HL-60 (cell line): ENCODE data around the gene ESPL1.

Experiments used
- REST ChIP-seq: IDR thresholded peaks from 2 replicates; pipeline ENCODE4 v1.6.1; 2012; ENCODE audit warnings: low read depth; ENCODE audit not compliant: insufficient replicate concordance
- TF ChIP-seq, protein P1 (sequence below): IDR thresholded peaks from one replicate; pipeline ENCODE4 v1.5.1; 2011; ENCODE audit warnings: low read length, control low read depth, inconsistent platforms; ENCODE audit not compliant: insufficient read depth

DNA sequence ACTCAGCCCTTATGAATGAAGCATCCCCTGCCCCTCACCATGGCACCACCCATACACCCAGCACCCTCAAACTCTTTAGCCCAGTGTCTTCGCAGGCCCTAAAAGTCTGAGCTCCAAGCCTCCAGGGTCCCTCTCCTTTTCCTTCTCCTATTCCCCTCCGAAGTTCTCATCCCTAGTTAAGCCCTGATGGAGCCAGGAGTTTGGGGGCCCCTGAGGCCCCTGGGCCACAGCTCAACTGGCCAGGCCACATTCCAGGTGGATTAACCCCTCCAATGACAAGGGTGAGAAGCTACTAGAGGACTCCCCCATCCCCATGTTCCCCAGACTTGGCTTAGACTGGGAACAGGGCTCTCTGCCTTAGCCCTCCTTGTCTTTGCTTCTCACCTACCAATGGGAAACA is 38.6 kb upstream of the ESPL1 start:
- TF ChIP-seq, protein P1, sequence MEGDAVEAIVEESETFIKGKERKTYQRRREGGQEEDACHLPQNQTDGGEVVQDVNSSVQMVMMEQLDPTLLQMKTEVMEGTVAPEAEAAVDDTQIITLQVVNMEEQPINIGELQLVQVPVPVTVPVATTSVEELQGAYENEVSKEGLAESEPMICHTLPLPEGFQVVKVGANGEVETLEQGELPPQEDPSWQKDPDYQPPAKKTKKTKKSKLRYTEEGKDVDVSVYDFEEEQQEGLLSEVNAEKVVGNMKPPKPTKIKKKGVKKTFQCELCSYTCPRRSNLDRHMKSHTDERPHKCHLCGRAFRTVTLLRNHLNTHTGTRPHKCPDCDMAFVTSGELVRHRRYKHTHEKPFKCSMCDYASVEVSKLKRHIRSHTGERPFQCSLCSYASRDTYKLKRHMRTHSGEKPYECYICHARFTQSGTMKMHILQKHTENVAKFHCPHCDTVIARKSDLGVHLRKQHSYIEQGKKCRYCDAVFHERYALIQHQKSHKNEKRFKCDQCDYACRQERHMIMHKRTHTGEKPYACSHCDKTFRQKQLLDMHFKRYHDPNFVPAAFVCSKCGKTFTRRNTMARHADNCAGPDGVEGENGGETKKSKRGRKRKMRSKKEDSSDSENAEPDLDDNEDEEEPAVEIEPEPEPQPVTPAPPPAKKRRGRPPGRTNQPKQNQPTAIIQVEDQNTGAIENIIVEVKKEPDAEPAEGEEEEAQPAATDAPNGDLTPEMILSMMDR = no peak
- no peak for TF ChIP-seq REST
